CD14-positive monocyte (primary cell): Measurements from ENCODE around the gene EOGT. TPM values are rescaled to one million over a fixed set of nuclear protein-coding genes. Genes with fewer than 3 reads are reported as not detected.

ENCODE experiments used
- DNase-seq, 3 donors: peaks; one replicate each; pipeline ENCODE4 v3.0.0-alpha.2; 2011 to 2022
- H2AFZ ChIP-seq: 2 replicates; pipeline ENCODE4 v1.6.0; 2012; ENCODE audit warnings: mild to moderate bottlenecking, low read depth, low read length, inconsistent platforms; ENCODE audit not compliant: insufficient read depth, poor library complexity, severe bottlenecking
- H3K27ac ChIP-seq, 2 donors: 1 replicate in 1 of 2; 2 replicates in 1 of 2; pipeline ENCODE4 v1.5.1; 2012 to 2013; ENCODE audit warnings: low read length in 2 of 2, control low read depth in 1 of 2, inconsistent platforms in 1 of 2, low read depth in 1 of 2, mild to moderate bottlenecking in 1 of 2
- H3K27me3 ChIP-seq, 2 donors: one replicate each; pipeline versions ENCODE4 v1.6.0 to v1.6.1; 2011 to 2013; ENCODE audit warnings: low read length in 2 of 2; ENCODE audit not compliant: control insufficient read depth in 2 of 2, insufficient read depth in 2 of 2
- H3K36me3 ChIP-seq, 2 donors: replicated peaks in 1 of 2; 1 replicate in 1 of 2; 2 replicates in 1 of 2; pipeline versions ENCODE4 v1.5.1 to v1.6.1; 2012 to 2013; ENCODE audit warnings: low read length in 2 of 2, control low read depth in 1 of 2, inconsistent platforms in 1 of 2, mild to moderate bottlenecking in 1 of 2; ENCODE audit not compliant: insufficient read depth in 2 of 2, control insufficient read depth in 1 of 2
- H3K4me1 ChIP-seq, 2 donors: 1 replicate in 1 of 2; 2 replicates in 1 of 2; pipeline versions ENCODE4 v1.5.1 to v1.6.1; 2012 to 2013; ENCODE audit warnings: low read length in 2 of 2, control low read depth in 1 of 2, inconsistent platforms in 1 of 2, mild to moderate bottlenecking in 1 of 2, moderate library complexity in 1 of 2; ENCODE audit not compliant: insufficient read depth in 2 of 2, control insufficient read depth in 1 of 2
- H3K4me2 ChIP-seq: replicated peaks from 2 replicates; pipeline ENCODE3; 2012; ENCODE audit warnings: low read length, moderate library complexity, mild to moderate bottlenecking; ENCODE audit not compliant: poor library complexity, severe bottlenecking; ENCODE audit errors: extremely low read depth
- H3K4me3 ChIP-seq, 3 experiments: fragments of 200-600 bp in 1 of 3; sonication (generic) in 1 of 3; replicated peaks in 1 of 3; 1 replicate in 2 of 3; 2 replicates in 1 of 3; pipeline ENCODE4 v1.5.1; 2011 to 2013; ENCODE audit warnings: low read length in 3 of 3, mild to moderate bottlenecking in 3 of 3, control low read depth in 2 of 3, low read depth in 2 of 3, inconsistent platforms in 1 of 3, moderate library complexity in 1 of 3
- H3K79me2 ChIP-seq: 2 replicates; pipeline ENCODE4 v1.6.0; 2012; ENCODE audit warnings: mild to moderate bottlenecking, control low read depth, inconsistent platforms, low read length, moderate library complexity; ENCODE audit not compliant: insufficient read depth
- H3K9ac ChIP-seq: 2 replicates; pipeline ENCODE4 v1.6.0; 2017; ENCODE audit warnings: low read length, mild to moderate bottlenecking; ENCODE audit not compliant: insufficient read depth, poor library complexity, severe bottlenecking
- H3K9me3 ChIP-seq, 2 donors: replicated peaks in 1 of 2; 1 replicate in 1 of 2; 2 replicates in 1 of 2; pipeline versions ENCODE4 v1.5.1 to v1.6.1; 2012 to 2013; ENCODE audit warnings: low read length in 2 of 2, control low read depth in 1 of 2; ENCODE audit not compliant: control insufficient read depth in 1 of 2, insufficient read depth in 1 of 2
- H4K20me1 ChIP-seq: 2 replicates; pipeline ENCODE4 v1.6.0; 2012; ENCODE audit warnings: mild to moderate bottlenecking, low read length, control low read depth, moderate library complexity; ENCODE audit not compliant: insufficient read depth
- H3K27ac Mint-ChIP-seq, 7 donors: one replicate each; pipeline ENCODE4 v1.8.0; 2020; ENCODE audit warnings: mild to moderate bottlenecking in 7 of 7, mixed read lengths in 7 of 7, moderate library complexity in 6 of 7, inconsistent platforms in 2 of 7
- H3K27me3 Mint-ChIP-seq, 3 donors: one replicate each; pipeline ENCODE4 v1.8.0; 2021 to 2022; ENCODE audit warnings: low read depth in 3 of 3, mild to moderate bottlenecking in 3 of 3, mixed read lengths in 3 of 3, moderate library complexity in 3 of 3, inconsistent platforms in 1 of 3
- H3K36me3 Mint-ChIP-seq, 2 donors: one replicate each; pipeline ENCODE4 v1.8.0; 2020; ENCODE audit warnings: mixed read lengths in 2 of 2, inconsistent platforms in 1 of 2, mild to moderate bottlenecking in 1 of 2
- H3K4me1 Mint-ChIP-seq: one replicate; pipeline ENCODE4 v1.8.0; 2020; ENCODE audit warnings: mild to moderate bottlenecking, mixed read lengths
- H3K4me3 Mint-ChIP-seq, 2 donors: one replicate each; pipeline ENCODE4 v1.8.0; 2020; ENCODE audit warnings: mild to moderate bottlenecking in 2 of 2, mixed read lengths in 2 of 2, moderate library complexity in 1 of 2
- H3K9me3 Mint-ChIP-seq, 7 donors: one replicate each; pipeline ENCODE4 v1.8.0; 2020 to 2022; ENCODE audit warnings: mixed read lengths in 7 of 7, mild to moderate bottlenecking in 6 of 7, moderate library complexity in 6 of 7, inconsistent platforms in 2 of 7
- CTCF ChIP-seq: fragments of 200-600 bp; IDR thresholded peaks from one replicate; pipeline ENCODE4 v1.8.0; 2022; ENCODE audit warnings: antibody characterized with exemption, mild to moderate bottlenecking
- WGBS: methylation state at CpG from one replicate; pipeline ENCODE4 v1.1.5; 2013; ENCODE audit warnings: missing lambda C conversion rate; ENCODE audit not compliant: insufficient coverage; 5-methylcytosine and 5-hydroxymethylcytosine counted together
- intact Hi-C, 2 donors: fragments of 100-400 bp; cut with micrococcal nuclease; formaldehyde crosslinking; loops; one replicate each; pipeline versions ENCODE4 v1.15.0 to v1.15.1; 2023
- polyA plus RNA-seq, 3 donors: library from polyadenylated mRNA; depleted of rRNA in 1 of 3; unstranded in 2 of 3; stranded (reverse) in 1 of 3; fragments of 300-500 nt in 2 of 3; fragments of >200 nt in 1 of 3; fragmentation: Illumina TruSeq in 2 of 3; gene quantifications; 1 replicate in 2 of 3; 2 replicates in 1 of 3; pipeline ENCODE4 v1.2.3, GENCODE V29; 2012 to 2021

EOGT gene
- polyA plus RNA-seq, 3 donors = 3.7 to 8.1 (median 5.0) TPM

- no peak for TF ChIP-seq CTCF
- Histone ChIP-seq H3K36me3 (peaks cover 84 to 99% of the 10 kb centered on the region in 2 donors), H3K9ac (no peak overlapping the region), H3K4me2 (no peak overlapping the region), H3K4me3 (no peak overlapping the region), H3K9me3 (no peaks in the 10 kb centered on the region), H3K79me2 (peaks cover 10% of the 10 kb centered on the region), H3K4me1 (peaks cover 8 to 13% of the 10 kb centered on the region in 2 donors), H3K27me3 (no peaks in the 10 kb centered on the region), H4K20me1 (peaks cover 19% of the 10 kb centered on the region), H2AFZ (no peak overlapping the region), H3K27ac (peak overlapping the region in 1 of 2 donors; percentile 64)
- Mint-ChIP-seq H3K27ac (peak overlapping the region in 5 of 7 donors; percentile 52 to 87 (median 70)), H3K9me3 (no peaks in the 10 kb centered on the region), H3K4me1 (peaks cover 13% of the 10 kb centered on the region), H3K27me3 (peaks cover 0 to 1% (median 0%) of the 10 kb centered on the region in 3 donors), H3K4me3 (no peak overlapping the region), H3K36me3 (peaks cover 64 to 91% of the 10 kb centered on the region in 2 donors)
- WGBS = 100% methylated on average over 1 of the region's 2 CpGs
- no peak for DNase-seq
- intact Hi-C loops = no loop called here
These were observed 45.4 kb upstream of the EOGT start for GRCh38 chr3:69058947-69059224.

- no peak overlapping the region for H3K9ac ChIP-seq
- H3K9me3 ChIP-seq = no peaks in the 10 kb centered on the region
- no CpG with 5 or more reads among the region's 3 CpGs for WGBS
- H3K27ac ChIP-seq = peak overlapping the region in 1 of 2 donors; percentile 64
- intact Hi-C loops = no loop called here
- H3K79me2 ChIP-seq = peaks cover 10% of the 10 kb centered on the region
- H3K36me3 Mint-ChIP-seq = peaks cover 62 to 89% of the 10 kb centered on the region in 2 donors
- H3K27me3 ChIP-seq = no peaks in the 10 kb centered on the region
- peak overlapping the region; percentile 16 for H2AFZ ChIP-seq
- no peaks in the 10 kb centered on the region for H3K9me3 Mint-ChIP-seq
- peak overlapping the region; percentile 54 to 87 (median 63) for H3K27ac Mint-ChIP-seq
- peaks cover 13% of the 10 kb centered on the region for H4K20me1 ChIP-seq
- TF ChIP-seq CTCF = no peak
- H3K4me3 ChIP-seq = no peak overlapping the region
- H3K27me3 Mint-ChIP-seq = peaks cover 0 to 1% (median 0%) of the 10 kb centered on the region in 3 donors
- no peak overlapping the region for H3K4me3 Mint-ChIP-seq
- peaks cover 8 to 13% of the 10 kb centered on the region in 2 donors for H3K4me1 ChIP-seq
- peak in 2 of 3 donors; percentile 14 to 18 for DNase-seq
- no peak overlapping the region for H3K4me2 ChIP-seq
- peaks cover 13% of the 10 kb centered on the region for H3K4me1 Mint-ChIP-seq
- peaks cover 82 to 99% of the 10 kb centered on the region in 2 donors for H3K36me3 ChIP-seq
These were observed 44.9 kb upstream of the EOGT start for GRCh38 chr3:69058180-69058946.
